Diencephalon (tissue), 1 donor: ENCODE data around the gene EDDM13. TPM values are rescaled to one million over a fixed set of nuclear protein-coding genes. Genes with fewer than 3 reads are reported as not detected.

Experiments
- small RNA-seq: library from RNA; depleted of rRNA; stranded (forward); fragments of <200 nt; gene quantifications from one replicate; pipeline ENCODE3, GENCODE V24; 2014
- total RNA-seq: library from RNA; depleted of rRNA; stranded (reverse); fragments of >200 nt; gene quantifications from one replicate; pipeline ENCODE4 v1.2.3, GENCODE V29; 2014

EDDM13 gene, protein sequence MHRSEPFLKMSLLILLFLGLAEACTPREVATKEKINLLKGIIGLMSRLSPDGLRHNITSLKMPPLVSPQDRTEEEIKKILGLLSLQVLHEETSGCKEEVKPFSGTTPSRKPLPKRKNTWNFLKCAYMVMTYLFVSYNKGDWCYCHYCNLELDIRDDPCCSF
- total RNA-seq: not detected

DNA sequence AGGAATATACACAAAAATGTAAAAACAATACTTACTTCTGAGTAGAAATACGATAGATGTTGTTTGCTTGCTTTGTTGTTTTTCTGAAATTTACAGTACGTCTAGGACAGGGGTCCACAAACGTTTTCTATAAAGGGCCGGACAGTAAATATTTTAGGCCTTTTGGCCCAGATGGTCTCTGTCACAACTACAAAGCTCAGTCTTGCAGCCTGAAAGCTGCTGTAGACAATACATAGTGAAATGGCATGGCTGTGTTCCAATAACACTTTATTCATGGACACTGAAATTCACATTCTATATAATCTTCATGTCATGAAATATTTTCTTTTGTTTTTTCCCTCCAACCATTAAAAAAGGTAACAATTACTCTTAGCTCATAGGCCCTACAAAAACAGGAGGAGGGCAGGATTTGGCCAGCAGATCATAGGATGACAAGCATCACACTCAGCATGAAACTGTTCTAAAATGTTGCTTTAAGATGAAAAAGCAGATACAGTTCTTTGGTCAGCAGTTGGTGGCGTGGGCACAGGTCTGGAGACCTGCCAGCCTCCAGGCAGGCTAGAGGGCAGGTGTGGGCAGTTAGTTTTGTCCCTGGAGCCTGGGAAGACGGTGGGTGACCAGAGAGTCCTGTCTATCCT is at the start of gene EDDM13:
Gene EDDM13 (plus strand): TSS at position 588 of the 638 bp plus-strand sequence. CDS start 87 bp downstream, outside the sequence.

DNA sequence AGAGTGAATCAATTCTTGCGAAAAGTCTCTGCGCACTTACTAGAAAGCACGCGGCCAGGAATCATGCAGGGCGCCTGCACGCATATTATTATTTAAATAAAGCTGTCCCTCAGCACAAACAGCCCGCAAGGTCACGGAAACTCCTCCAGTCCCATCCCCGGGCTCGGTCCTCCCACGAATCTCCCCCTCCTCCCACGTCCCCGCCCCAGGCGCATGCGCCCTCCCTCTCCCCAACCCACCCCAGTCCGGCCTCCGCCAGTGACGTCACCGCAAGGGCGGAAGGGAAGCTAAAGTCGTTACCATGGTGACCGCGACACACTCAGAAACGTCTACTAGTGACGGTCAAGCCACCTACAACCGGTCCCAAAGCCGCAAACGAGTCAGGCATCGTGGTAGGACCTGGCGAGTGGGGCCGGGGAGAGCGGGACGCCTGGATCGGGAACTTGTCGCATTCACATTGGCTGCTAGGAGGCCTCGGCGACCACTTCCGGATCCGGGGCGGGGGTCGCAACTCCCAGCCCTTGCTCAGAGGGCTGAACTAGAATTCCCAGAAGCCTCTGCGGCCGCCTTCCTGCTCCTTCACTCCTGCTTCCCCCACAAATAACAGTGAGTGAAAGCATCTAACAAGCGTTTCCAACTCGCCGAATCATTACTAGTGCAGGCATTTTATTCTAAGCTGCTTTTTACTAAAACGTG is 42.0 kb downstream of the EDDM13 start, which contains the start of gene ZSCAN5A:
Gene ZSCAN5A (minus strand): TSS at position 459 of the 696 bp plus-strand sequence. CDS start 89,793 bp downstream, outside the sequence.

Small RNA genes lying within 50 kb of the gene (small RNA-seq; reads per million reads assigned to genes)
- not detected for gene RF00019

Other genes with a start within 250 kb of the EDDM13 start
- gene ZNF787, start 151.5 kb upstream of the EDDM13 start, total RNA-seq: 16.1 TPM
- 12.5 TPM for gene ZNF444, start 131.5 kb upstream of the EDDM13 start, total RNA-seq
- gene GALP, start 96.7 kb upstream of the EDDM13 start, total RNA-seq: not detected
- not detected for gene ZSCAN5B, start 75.0 kb upstream of the EDDM13 start, total RNA-seq
- gene ZSCAN5C, start 70.5 kb upstream of the EDDM13 start, total RNA-seq: not detected
- 8.8 TPM for gene ZSCAN5A, start 42.1 kb downstream of the EDDM13 start, total RNA-seq
- gene ZNF582, start 120.8 kb downstream of the EDDM13 start, total RNA-seq: 6.7 TPM
- 44.5 TPM for gene ZNF583, start 131.6 kb downstream of the EDDM13 start, total RNA-seq
- 27.7 TPM for gene ZNF667, start 204.6 kb downstream of the EDDM13 start, total RNA-seq
- 21.5 TPM for gene ZNF471, start 235.1 kb downstream of the EDDM13 start, total RNA-seq